ENCODE results near the gene CEP57.

DNA sequence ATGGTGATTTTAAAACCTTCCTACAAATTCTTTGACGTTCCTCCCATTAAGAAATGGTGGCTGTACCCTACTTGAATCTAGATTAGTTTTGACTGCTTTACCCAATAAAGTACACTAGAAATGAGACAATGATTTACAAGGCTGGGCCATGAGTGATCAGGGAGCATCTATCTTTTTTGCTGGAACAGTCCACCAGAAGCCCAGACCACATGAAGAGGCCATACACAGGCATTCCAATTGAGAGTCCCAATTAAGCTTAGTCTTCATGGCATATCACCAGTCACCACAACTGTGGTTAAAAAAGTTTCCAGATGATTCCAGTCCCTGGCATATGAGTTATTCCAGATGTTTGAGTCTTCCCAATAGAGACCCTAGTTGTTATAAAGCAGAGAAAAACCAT lies 40.2 kb upstream of the CEP57 start:
- TF ChIP-seq CTCF (IDR thresholded peaks at IDR 0.05) (no peak), POLR2A (IDR thresholded peaks at IDR 0.05) (no peak)

All from right lobe of liver (tissue), 4 donors.